Liver (tissue), 3 donors: ENCODE results near the gene RAN.

Source experiments
- EGR1 ChIP-seq, 2 donors: IDR thresholded peaks; 2 replicates each; pipeline ENCODE4 v1.6.1; 2016 to 2018; ENCODE audit warnings: antibody characterized with exemption in 2 of 2, low read depth in 2 of 2
- HNF4A ChIP-seq, 2 donors: conservative IDR thresholded peaks; 2 replicates each; pipeline ENCODE4 v1.6.1; 2016; ENCODE audit warnings: antibody characterized with exemption in 2 of 2, mild to moderate bottlenecking in 2 of 2
- JUND ChIP-seq, 2 donors: IDR thresholded peaks; 2 replicates each; pipeline ENCODE4 v1.6.1; 2016; ENCODE audit warnings: antibody characterized with exemption in 2 of 2
- RAD21 ChIP-seq, 2 donors: IDR thresholded peaks; 2 replicates each; pipeline ENCODE4 v1.6.1; 2016; ENCODE audit warnings: antibody characterized with exemption in 2 of 2, mild to moderate bottlenecking in 2 of 2
- RXRA ChIP-seq, 2 donors: IDR thresholded peaks; 2 replicates each; pipeline ENCODE4 v1.6.1; 2017 to 2018; ENCODE audit warnings: antibody characterized with exemption in 2 of 2, mild to moderate bottlenecking in 1 of 2
- TAF1 ChIP-seq: conservative IDR thresholded peaks from 2 replicates; pipeline ENCODE4 v1.6.1; 2016; ENCODE audit warnings: antibody characterized with exemption, mild to moderate bottlenecking
- YY1 ChIP-seq: IDR thresholded peaks from 2 replicates; pipeline ENCODE4 v1.6.1; 2016; ENCODE audit warnings: antibody characterized with exemption, mild to moderate bottlenecking
- TF ChIP-seq, protein P1 (sequence below): fragments of 150-350 bp; IDR thresholded peaks from 2 replicates; pipeline ENCODE4 v1.5.1; 2017; ENCODE audit warnings: improper control_type of control experiment, low read depth, low read length; ENCODE audit not compliant: missing input control
- TF ChIP-seq, protein P2 (sequence below): IDR thresholded peaks from 2 replicates; pipeline ENCODE4 v1.6.1; 2016; ENCODE audit warnings: antibody characterized with exemption, mild to moderate bottlenecking
- TF ChIP-seq, protein P3 (sequence below): IDR thresholded peaks from 2 replicates; pipeline ENCODE4 v1.6.1; 2016; ENCODE audit warnings: antibody characterized with exemption
- donor health status: healthy.
- donor health status: healthy.

DNA sequence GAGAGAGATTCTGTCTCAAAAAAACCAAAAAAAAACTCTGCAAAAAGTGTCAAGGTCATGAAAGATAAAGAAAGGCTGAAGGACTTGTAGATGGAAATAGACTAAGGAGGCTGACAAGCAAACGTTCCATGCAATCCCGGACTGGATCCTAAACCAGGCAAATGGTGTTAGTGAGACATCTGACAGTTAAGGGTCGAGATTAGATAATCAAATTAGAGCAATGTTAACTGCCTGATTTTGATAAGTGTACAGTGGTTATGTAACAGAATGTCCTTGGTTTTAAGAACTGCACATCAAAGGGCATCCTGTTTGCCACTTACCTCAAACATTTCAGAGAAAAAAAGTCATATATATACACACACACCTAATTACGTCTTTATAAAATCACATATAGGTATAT lies 3.5 kb upstream of the RAN start:
- TF ChIP-seq, protein P1, sequence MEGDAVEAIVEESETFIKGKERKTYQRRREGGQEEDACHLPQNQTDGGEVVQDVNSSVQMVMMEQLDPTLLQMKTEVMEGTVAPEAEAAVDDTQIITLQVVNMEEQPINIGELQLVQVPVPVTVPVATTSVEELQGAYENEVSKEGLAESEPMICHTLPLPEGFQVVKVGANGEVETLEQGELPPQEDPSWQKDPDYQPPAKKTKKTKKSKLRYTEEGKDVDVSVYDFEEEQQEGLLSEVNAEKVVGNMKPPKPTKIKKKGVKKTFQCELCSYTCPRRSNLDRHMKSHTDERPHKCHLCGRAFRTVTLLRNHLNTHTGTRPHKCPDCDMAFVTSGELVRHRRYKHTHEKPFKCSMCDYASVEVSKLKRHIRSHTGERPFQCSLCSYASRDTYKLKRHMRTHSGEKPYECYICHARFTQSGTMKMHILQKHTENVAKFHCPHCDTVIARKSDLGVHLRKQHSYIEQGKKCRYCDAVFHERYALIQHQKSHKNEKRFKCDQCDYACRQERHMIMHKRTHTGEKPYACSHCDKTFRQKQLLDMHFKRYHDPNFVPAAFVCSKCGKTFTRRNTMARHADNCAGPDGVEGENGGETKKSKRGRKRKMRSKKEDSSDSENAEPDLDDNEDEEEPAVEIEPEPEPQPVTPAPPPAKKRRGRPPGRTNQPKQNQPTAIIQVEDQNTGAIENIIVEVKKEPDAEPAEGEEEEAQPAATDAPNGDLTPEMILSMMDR, result no peak
- TF ChIP-seq, protein P2, sequence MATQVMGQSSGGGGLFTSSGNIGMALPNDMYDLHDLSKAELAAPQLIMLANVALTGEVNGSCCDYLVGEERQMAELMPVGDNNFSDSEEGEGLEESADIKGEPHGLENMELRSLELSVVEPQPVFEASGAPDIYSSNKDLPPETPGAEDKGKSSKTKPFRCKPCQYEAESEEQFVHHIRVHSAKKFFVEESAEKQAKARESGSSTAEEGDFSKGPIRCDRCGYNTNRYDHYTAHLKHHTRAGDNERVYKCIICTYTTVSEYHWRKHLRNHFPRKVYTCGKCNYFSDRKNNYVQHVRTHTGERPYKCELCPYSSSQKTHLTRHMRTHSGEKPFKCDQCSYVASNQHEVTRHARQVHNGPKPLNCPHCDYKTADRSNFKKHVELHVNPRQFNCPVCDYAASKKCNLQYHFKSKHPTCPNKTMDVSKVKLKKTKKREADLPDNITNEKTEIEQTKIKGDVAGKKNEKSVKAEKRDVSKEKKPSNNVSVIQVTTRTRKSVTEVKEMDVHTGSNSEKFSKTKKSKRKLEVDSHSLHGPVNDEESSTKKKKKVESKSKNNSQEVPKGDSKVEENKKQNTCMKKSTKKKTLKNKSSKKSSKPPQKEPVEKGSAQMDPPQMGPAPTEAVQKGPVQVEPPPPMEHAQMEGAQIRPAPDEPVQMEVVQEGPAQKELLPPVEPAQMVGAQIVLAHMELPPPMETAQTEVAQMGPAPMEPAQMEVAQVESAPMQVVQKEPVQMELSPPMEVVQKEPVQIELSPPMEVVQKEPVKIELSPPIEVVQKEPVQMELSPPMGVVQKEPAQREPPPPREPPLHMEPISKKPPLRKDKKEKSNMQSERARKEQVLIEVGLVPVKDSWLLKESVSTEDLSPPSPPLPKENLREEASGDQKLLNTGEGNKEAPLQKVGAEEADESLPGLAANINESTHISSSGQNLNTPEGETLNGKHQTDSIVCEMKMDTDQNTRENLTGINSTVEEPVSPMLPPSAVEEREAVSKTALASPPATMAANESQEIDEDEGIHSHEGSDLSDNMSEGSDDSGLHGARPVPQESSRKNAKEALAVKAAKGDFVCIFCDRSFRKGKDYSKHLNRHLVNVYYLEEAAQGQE, result no peak
- TF ChIP-seq YY1, result no peak
- TF ChIP-seq, protein P3, sequence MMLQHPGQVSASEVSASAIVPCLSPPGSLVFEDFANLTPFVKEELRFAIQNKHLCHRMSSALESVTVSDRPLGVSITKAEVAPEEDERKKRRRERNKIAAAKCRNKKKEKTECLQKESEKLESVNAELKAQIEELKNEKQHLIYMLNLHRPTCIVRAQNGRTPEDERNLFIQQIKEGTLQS, result no peak
- TF ChIP-seq JUND (IDR thresholded peaks at IDR 0.05), result no peak
- no peak for TF ChIP-seq RAD21 (IDR thresholded peaks at IDR 0.05)
- TF ChIP-seq HNF4A (conservative IDR thresholded peaks at IDR 0.05), result no peak
- TF ChIP-seq TAF1, result no peak
- no peak for TF ChIP-seq EGR1 (IDR thresholded peaks at IDR 0.05; ENCODE audit: low read depth in 2 of 2)
- no peak for TF ChIP-seq RXRA (IDR thresholded peaks at IDR 0.05)
